ENCODE data around the gene ENPP3.

DNA sequence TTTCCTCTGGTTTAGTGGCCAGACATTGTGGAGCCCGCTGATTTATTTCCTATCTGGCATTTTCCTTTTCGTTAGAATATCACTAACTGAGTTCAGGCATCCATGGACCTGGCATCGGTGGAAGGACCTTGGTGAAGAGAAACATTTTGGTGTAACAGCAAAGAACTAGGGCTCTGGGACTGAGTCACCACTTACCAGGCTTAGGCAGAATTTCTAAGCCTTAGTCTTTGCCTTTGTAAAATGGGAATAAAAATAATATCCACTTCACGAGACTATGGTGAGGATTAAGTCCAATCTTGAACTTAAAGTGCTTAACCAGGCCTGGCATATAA lies 128.7 kb downstream of the ENPP3 start:
- no peak for TF ChIP-seq EZH2 (IDR thresholded peaks at IDR 0.05; ENCODE audit: borderline replicate concordance, low read depth, low read length, poor library complexity, severe bottlenecking)
- TF ChIP-seq, protein P1, sequence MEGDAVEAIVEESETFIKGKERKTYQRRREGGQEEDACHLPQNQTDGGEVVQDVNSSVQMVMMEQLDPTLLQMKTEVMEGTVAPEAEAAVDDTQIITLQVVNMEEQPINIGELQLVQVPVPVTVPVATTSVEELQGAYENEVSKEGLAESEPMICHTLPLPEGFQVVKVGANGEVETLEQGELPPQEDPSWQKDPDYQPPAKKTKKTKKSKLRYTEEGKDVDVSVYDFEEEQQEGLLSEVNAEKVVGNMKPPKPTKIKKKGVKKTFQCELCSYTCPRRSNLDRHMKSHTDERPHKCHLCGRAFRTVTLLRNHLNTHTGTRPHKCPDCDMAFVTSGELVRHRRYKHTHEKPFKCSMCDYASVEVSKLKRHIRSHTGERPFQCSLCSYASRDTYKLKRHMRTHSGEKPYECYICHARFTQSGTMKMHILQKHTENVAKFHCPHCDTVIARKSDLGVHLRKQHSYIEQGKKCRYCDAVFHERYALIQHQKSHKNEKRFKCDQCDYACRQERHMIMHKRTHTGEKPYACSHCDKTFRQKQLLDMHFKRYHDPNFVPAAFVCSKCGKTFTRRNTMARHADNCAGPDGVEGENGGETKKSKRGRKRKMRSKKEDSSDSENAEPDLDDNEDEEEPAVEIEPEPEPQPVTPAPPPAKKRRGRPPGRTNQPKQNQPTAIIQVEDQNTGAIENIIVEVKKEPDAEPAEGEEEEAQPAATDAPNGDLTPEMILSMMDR (conservative IDR thresholded peaks at IDR 0.05; ENCODE audit: low read depth, low read length) = no peak

Measured in A673 (cell line).